Effector CD4-positive, alpha-beta T cell (primary cell): Measurements from ENCODE around the gene SLIT3.
"Not testable (repeated sequence)": the region's sequence is repeated elsewhere in the genome, so short reads cannot be mapped to it uniquely, and the experiment has no call there.

Experiments used
- DNase-seq: peaks from one replicate; pipeline ENCODE4 v3.0.0-alpha.2; 2020

The SLIT3 gene

DNA sequence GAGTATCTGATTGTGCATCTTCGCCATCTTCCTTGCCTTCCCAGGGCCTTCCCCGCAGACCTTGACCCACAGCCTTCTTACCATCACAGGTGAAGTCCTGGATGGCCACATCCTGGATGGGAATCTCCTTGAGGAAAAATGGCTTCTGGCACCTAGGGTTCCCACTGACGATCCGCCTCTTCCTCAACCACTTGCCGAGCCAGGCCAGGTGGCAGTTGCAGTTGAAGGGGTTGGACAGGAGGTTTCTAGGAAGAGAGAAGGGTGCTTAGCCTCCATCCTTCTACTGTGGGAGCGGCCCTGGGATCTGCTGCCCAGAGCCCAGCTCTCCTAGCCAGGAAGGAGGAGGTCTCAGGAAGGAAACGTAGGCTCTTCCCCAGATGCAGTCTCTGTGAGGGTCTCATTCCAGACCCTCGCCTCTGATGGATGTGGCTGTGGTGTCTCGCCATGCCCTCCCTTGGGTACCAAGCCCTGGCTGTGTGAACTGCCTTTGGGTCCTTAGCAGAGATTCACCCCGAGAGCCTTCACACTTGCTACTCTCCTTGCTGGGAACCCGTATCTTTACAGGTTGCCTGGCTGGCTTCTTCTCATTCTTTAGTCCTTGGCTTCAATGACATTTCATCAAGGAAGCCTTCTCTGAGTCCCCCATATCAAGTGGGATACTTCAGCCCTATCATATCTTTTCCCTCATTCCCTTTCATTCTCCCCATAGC, 551.4 kb downstream of the SLIT3 start:
- no peak for DNase-seq

DNA sequence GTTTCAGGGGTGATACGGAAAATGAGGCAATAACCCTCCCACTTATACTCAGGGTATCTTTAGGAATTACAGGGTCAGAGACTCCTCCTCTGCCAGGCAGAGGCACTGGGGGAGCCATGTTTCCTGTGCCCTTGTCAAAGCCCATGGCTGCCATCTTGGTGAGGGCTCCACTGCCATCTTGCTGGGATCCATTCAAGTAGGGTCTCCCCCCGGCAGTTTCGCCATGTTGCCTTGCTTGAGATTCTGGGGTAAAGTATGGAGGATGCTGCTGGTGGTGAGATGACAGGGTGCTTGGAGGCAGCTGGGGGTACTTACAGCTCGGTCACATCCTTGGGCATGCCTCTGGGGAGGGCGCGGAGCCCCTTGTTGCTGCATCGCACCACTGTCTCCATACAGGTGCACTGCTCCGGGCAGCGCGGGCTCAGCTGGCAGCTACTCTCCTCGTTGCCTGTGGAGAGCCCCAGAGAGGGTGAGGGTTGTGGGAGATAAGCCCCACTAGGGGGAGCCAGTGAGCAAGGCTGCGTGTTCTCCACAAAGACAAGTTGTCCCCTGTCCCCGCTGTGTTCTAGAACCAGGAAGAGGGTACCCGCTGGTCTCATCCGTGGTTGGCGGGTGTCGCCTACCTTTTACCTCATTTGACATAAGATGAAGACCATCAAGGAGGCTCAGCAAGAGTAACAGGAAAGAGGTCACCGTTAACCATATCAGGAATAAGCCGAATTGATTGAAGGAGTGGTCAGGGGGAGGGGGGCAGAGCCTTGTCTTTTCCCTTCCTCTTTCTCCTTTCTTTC, 552.8 kb downstream of the SLIT3 start:
- DNase-seq, result no peak

GRCh38 chr5:168746893-168747640, 553.9 kb downstream of the SLIT3 start:
- DNase-seq, result no peak

GRCh38 chr5:168746126-168746892, 554.6 kb downstream of the SLIT3 start:
- DNase-seq, result not testable (repeated sequence)

GRCh38 chr5:168743617-168744016, 557.3 kb downstream of the SLIT3 start:
- DNase-seq, result no peak

GRCh38 chr5:168742311-168742710, 558.6 kb downstream of the SLIT3 start:
- not testable (repeated sequence) for DNase-seq

GRCh38 chr5:168740811-168741213, 560.1 kb downstream of the SLIT3 start:
- DNase-seq, result no peak

- no peak for DNase-seq
Observed at GRCh38 chr5:168740092-168740800, 560.7 kb downstream of the SLIT3 start.

- DNase-seq, result no peak
Observed at GRCh38 chr5:168737066-168737465, 563.9 kb downstream of the SLIT3 start.

DNA sequence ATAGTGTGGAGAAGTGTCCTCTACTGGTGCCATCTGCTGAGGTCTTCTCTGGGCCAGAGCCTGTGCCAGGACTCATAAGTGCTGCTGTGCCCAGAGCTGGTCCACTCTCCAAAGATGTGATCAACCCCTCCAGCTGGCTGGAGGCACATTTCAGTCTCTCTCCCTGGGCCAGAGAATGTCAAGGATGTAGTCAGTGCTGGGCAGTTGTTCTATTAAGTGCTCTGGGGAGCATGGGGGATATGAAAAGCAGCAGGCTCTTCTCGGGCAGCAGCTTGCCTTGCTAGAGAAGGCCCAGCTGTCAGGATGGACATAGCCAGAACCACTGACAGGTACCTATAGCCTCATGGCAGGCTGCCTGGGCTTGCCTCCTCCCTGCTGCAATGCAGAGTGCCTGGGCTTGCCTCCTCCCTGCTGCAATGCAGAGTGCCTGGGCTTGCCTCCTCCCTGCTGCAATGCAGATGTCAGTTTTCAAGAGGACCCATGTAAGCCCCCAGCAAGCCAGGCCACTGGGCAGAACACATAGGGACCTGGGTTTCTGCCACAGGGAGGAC, 564.6 kb downstream of the SLIT3 start:
- DNase-seq, result no peak

GRCh38 chr5:168734620-168735300, 566.2 kb downstream of the SLIT3 start:
- DNase-seq, result no peak

DNA sequence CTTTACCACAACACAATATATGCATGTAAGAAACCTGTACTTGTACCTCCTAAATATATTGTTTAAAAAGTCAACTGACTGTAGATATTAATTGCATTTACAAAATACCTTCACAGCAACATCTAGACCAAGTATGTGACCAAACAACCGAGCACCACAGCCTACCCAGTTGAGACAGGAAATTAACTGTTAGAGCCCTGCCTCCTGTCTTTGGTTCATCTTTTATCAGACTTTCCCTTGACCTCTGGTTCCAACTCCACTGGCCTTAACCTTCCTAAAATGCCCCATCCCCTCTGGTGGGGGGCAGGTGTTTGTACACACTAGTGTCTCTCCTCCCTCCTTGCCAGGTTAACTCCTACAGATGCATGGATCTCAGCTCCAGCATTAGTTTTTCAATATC, 566.8 kb downstream of the SLIT3 start:
- no peak for DNase-seq

- no peak for DNase-seq
Observed at GRCh38 chr5:168728546-168729211, 572.3 kb downstream of the SLIT3 start.

GRCh38 chr5:168727547-168727946, 573.4 kb downstream of the SLIT3 start:
- DNase-seq, result no peak

DNA sequence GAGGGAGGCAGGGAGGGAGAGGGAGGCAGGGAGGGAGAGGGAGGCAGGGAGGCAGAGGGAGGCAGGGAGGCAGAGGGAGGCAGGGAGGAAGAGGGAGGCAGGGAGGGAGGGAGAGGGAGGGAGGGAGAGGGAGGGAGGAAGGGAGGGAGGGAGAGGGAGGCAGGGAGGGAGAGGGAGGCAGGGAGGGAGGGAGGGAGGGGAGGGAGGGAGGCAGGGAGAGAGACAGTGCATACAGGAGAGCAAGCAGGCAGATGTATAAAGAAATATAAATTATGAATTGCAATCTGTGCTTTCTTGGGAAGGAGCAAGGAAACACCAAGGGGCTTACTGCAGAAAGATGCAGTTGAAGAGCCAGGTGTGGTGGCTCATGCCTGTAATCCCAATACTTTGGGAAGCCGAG, 574.6 kb downstream of the SLIT3 start:
- DNase-seq, result no peak

- no peak for DNase-seq
Observed at GRCh38 chr5:168724227-168724626, 576.7 kb downstream of the SLIT3 start.

GRCh38 chr5:168723037-168723436, 577.9 kb downstream of the SLIT3 start:
- no peak for DNase-seq

GRCh38 chr5:168721966-168722365, 579.0 kb downstream of the SLIT3 start:
- no peak for DNase-seq

- DNase-seq, result no peak
Observed at GRCh38 chr5:168721002-168721753, 579.8 kb downstream of the SLIT3 start.

DNA sequence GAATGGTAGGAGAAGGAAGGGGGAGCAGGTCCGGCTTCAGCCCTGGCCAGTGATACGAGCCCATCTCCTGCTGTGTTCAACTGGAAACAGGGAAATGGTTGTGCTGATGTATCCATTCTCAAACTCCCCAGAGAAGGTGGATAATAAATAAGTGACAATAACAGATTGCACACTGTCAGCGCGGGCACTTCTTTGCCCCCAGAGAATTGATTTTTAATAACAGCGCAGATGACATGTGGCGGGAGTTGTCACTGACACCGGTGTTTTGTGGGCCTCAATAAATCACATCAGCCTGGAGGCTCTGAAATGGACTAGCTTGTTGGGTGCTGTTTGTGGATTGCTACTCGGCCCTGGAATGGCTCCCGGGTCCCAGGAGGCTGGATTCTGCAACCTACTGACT, 580.4 kb downstream of the SLIT3 start:
- DNase-seq, result no peak
